Measurements from ENCODE around the gene SVOP.

DNA sequence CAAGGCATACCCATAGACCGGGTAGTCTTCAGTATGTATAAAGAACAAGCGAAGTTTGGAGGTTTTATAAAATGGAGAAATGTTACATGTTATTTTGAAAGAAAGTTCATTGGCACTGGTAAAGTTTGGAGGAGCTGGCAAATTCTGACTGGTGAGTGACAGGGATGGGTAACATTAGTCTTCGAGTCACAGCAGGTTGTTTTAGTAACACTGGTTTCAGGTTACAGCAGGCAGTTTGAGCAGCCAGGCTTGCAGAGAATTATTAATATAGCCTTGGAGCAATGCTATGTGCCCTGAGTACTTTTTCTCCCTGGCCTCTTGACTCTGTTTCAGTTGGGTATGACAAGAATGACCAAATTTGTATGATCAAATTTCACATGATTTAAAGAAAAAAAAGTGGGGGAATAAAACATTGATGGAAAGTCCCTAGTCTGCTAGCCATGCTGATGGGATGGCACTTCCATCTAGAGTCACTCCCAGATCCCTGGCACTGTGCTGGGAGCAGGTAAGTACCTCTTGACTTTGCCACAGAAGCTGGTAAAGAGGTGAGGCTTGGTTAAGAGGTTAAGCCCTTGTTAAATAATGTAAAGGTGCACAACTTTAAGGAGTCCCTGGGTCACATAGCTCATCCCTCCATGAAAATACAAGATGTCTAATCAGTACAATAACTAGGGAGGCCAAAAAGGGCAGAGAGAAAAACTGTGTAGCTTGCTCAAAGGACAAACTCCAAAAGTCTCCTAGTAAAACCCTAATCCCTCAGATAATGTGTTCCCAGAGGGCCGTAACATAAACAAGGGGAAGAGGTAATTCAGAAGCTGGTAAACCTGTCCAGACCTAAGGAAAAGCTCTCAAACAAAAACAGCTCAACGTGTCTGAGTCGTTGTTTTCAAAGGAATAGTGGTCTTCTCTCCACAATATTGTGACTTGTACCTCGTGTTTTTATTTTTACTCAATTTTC lies 12.7 kb upstream of the SVOP start:
- TF ChIP-seq POLR2AphosphoS5 (IDR thresholded peaks at IDR 0.05) = no peak
- TF ChIP-seq CTCF (IDR thresholded peaks at IDR 0.05) = no peak
- TF ChIP-seq POLR2A (IDR thresholded peaks at IDR 0.05) = no peak
